ENCODE measurements around the gene SCFD2.

- TF ChIP-seq, protein P1, sequence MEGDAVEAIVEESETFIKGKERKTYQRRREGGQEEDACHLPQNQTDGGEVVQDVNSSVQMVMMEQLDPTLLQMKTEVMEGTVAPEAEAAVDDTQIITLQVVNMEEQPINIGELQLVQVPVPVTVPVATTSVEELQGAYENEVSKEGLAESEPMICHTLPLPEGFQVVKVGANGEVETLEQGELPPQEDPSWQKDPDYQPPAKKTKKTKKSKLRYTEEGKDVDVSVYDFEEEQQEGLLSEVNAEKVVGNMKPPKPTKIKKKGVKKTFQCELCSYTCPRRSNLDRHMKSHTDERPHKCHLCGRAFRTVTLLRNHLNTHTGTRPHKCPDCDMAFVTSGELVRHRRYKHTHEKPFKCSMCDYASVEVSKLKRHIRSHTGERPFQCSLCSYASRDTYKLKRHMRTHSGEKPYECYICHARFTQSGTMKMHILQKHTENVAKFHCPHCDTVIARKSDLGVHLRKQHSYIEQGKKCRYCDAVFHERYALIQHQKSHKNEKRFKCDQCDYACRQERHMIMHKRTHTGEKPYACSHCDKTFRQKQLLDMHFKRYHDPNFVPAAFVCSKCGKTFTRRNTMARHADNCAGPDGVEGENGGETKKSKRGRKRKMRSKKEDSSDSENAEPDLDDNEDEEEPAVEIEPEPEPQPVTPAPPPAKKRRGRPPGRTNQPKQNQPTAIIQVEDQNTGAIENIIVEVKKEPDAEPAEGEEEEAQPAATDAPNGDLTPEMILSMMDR (IDR thresholded peaks at IDR 0.05): no peak
- TF ChIP-seq, protein P2, sequence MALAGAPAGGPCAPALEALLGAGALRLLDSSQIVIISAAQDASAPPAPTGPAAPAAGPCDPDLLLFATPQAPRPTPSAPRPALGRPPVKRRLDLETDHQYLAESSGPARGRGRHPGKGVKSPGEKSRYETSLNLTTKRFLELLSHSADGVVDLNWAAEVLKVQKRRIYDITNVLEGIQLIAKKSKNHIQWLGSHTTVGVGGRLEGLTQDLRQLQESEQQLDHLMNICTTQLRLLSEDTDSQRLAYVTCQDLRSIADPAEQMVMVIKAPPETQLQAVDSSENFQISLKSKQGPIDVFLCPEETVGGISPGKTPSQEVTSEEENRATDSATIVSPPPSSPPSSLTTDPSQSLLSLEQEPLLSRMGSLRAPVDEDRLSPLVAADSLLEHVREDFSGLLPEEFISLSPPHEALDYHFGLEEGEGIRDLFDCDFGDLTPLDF (CRISPR knock-in tag; IDR thresholded peaks at IDR 0.05): no peak
- TF ChIP-seq ZBTB21 (CRISPR knock-in tag; IDR thresholded peaks at IDR 0.05; ENCODE audit: borderline replicate concordance) (no peak), PREB (CRISPR knock-in tag; IDR thresholded peaks at IDR 0.05; ENCODE audit: borderline replicate concordance) (no peak), ATF3 (CRISPR knock-in tag; conservative IDR thresholded peaks at IDR 0.05) (no peak), IRF2 (CRISPR knock-in tag; IDR thresholded peaks at IDR 0.05; ENCODE audit: borderline replicate concordance, low read depth) (no peak), CBFB (CRISPR knock-in tag; IDR thresholded peaks at IDR 0.05; ENCODE audit: low read depth) (no peak), ETV6 (CRISPR knock-in tag; IDR thresholded peaks at IDR 0.05) (no peak), KAT7 (CRISPR knock-in tag; IDR thresholded peaks at IDR 0.05; ENCODE audit: borderline replicate concordance) (no peak)
- TF ChIP-seq, protein P3, sequence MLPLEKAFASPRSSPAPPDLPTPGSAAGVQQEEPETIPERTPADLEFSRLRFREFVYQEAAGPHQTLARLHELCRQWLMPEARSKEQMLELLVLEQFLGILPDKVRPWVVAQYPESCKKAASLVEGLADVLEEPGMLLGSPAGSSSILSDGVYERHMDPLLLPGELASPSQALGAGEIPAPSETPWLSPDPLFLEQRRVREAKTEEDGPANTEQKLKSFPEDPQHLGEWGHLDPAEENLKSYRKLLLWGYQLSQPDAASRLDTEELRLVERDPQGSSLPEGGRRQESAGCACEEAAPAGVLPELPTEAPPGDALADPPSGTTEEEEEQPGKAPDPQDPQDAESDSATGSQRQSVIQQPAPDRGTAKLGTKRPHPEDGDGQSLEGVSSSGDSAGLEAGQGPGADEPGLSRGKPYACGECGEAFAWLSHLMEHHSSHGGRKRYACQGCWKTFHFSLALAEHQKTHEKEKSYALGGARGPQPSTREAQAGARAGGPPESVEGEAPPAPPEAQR (CRISPR knock-in tag; IDR thresholded peaks at IDR 0.05): no peak
- TF ChIP-seq, protein P4, sequence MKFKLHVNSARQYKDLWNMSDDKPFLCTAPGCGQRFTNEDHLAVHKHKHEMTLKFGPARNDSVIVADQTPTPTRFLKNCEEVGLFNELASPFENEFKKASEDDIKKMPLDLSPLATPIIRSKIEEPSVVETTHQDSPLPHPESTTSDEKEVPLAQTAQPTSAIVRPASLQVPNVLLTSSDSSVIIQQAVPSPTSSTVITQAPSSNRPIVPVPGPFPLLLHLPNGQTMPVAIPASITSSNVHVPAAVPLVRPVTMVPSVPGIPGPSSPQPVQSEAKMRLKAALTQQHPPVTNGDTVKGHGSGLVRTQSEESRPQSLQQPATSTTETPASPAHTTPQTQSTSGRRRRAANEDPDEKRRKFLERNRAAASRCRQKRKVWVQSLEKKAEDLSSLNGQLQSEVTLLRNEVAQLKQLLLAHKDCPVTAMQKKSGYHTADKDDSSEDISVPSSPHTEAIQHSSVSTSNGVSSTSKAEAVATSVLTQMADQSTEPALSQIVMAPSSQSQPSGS (CRISPR knock-in tag; IDR thresholded peaks at IDR 0.05; ENCODE audit: borderline replicate concordance, low read depth): no peak
- TF ChIP-seq, protein P5, sequence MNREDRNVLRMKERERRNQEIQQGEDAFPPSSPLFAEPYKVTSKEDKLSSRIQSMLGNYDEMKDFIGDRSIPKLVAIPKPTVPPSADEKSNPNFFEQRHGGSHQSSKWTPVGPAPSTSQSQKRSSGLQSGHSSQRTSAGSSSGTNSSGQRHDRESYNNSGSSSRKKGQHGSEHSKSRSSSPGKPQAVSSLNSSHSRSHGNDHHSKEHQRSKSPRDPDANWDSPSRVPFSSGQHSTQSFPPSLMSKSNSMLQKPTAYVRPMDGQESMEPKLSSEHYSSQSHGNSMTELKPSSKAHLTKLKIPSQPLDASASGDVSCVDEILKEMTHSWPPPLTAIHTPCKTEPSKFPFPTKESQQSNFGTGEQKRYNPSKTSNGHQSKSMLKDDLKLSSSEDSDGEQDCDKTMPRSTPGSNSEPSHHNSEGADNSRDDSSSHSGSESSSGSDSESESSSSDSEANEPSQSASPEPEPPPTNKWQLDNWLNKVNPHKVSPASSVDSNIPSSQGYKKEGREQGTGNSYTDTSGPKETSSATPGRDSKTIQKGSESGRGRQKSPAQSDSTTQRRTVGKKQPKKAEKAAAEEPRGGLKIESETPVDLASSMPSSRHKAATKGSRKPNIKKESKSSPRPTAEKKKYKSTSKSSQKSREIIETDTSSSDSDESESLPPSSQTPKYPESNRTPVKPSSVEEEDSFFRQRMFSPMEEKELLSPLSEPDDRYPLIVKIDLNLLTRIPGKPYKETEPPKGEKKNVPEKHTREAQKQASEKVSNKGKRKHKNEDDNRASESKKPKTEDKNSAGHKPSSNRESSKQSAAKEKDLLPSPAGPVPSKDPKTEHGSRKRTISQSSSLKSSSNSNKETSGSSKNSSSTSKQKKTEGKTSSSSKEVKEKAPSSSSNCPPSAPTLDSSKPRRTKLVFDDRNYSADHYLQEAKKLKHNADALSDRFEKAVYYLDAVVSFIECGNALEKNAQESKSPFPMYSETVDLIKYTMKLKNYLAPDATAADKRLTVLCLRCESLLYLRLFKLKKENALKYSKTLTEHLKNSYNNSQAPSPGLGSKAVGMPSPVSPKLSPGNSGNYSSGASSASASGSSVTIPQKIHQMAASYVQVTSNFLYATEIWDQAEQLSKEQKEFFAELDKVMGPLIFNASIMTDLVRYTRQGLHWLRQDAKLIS (CRISPR knock-in tag; IDR thresholded peaks at IDR 0.05; ENCODE audit: borderline replicate concordance): no peak
Measured at GRCh38 chr4:52979821-52980590, 385.9 kb downstream of the SCFD2 start.

Data from WTC11 (cell line).